H1 (cell line): Measurements from ENCODE around the gene AGO3. TPM values are rescaled to one million over a fixed set of nuclear protein-coding genes. Genes with fewer than 3 reads are reported as not detected.

ENCODE experiments used
- CTCF ChIA-PET: fragments of 300-600 bp; sonication (Branson Sonifier 250); formaldehyde crosslinking; loops from one replicate; lab custom pipeline; 2021; ENCODE audit not compliant: partially characterized antibody; lab: Charles Lee
- POLR2A ChIA-PET: fragments of 300-600 bp; sonication (Branson Sonifier 250); formaldehyde crosslinking; loops from one replicate; lab custom pipeline; 2021; ENCODE audit warnings: inconsistent platforms; ENCODE audit not compliant: partially characterized antibody; lab: Charles Lee
- DNase-seq, 2 experiments: peaks; one replicate each; pipeline versions ENCODE4 v3.0.0 to v3.0.0-alpha.2; 2010 to 2022; ENCODE audit warnings: low spot score in 2 of 2, low read depth in 1 of 2, mixed read lengths in 1 of 2
- FAIRE-seq: peaks from 2 replicates; lab custom pipeline; 2011; peaks lifted over from hg19 to GRCh38; lab: Jason Lieb, UNC
- H2AFZ ChIP-seq: 2 replicates; pipeline ENCODE4 v1.8.1; 2012; ENCODE audit warnings: low read length, inconsistent platforms
- H2AK5ac ChIP-seq: 2 replicates; pipeline ENCODE4 v1.6.1; 2013; ENCODE audit warnings: low read depth, low read length
- H2BK120ac ChIP-seq: replicated peaks from 2 replicates; pipeline ENCODE3; 2013; ENCODE audit warnings: low read depth, low read length, inconsistent platforms
- H2BK12ac ChIP-seq: 2 replicates; pipeline ENCODE4 v1.6.1; 2013; ENCODE audit warnings: low read depth, low read length
- H2BK15ac ChIP-seq: 2 replicates; pipeline ENCODE4 v1.6.1; 2013; ENCODE audit warnings: low read length
- H2BK20ac ChIP-seq: 2 replicates; pipeline ENCODE4 v1.6.1; 2013; ENCODE audit warnings: low read length
- H2BK5ac ChIP-seq: 2 replicates; pipeline ENCODE4 v1.6.1; 2013; ENCODE audit warnings: low read depth, low read length
- H3K14ac ChIP-seq: 2 replicates; pipeline ENCODE4 v1.6.1; 2013; ENCODE audit warnings: inconsistent platforms; ENCODE audit not compliant: insufficient read length
- H3K18ac ChIP-seq: 2 replicates; pipeline ENCODE4 v1.6.1; 2013; ENCODE audit warnings: low read length; ENCODE audit errors: extremely low read depth
- H3K23ac ChIP-seq: 2 replicates; pipeline ENCODE4 v1.6.1; 2013; ENCODE audit warnings: inconsistent platforms; ENCODE audit not compliant: insufficient read length
- H3K23me2 ChIP-seq: 2 replicates; pipeline ENCODE4 v1.6.1; 2013; ENCODE audit warnings: low read depth, low read length
- H3K27ac ChIP-seq: 2 replicates; pipeline ENCODE4 v1.6.1; 2011; ENCODE audit warnings: low read depth, low read length, inconsistent platforms
- H3K27me3 ChIP-seq, 4 experiments: replicated peaks in 1 of 4; 1 replicate in 1 of 4; 2 replicates in 3 of 4; pipeline versions ENCODE4 v1.6.1 to v1.8.1; 2011 to 2013; ENCODE audit warnings: low read length in 3 of 4, mild to moderate bottlenecking in 3 of 4, inconsistent platforms in 2 of 4, mixed read lengths in 2 of 4, moderate library complexity in 1 of 4; ENCODE audit not compliant: control insufficient read depth in 3 of 4, insufficient read depth in 3 of 4; ENCODE audit errors: extremely low read depth in 1 of 4
- H3K36me3 ChIP-seq, 4 experiments: 2 replicates each; pipeline versions ENCODE4 v1.6.1 to v1.8.1; 2011 to 2013; ENCODE audit warnings: mild to moderate bottlenecking in 4 of 4, low read length in 3 of 4, moderate library complexity in 2 of 4, control low read depth in 1 of 4, inconsistent platforms in 1 of 4; ENCODE audit not compliant: insufficient read depth in 4 of 4, control insufficient read depth in 2 of 4
- H3K4ac ChIP-seq: replicated peaks from 2 replicates; pipeline ENCODE3; 2013; ENCODE audit warnings: low read length, low read depth, mixed read lengths, inconsistent platforms; ENCODE audit not compliant: insufficient read length
- H3K4me1 ChIP-seq, 4 experiments: replicated peaks in 1 of 4; 1 replicate in 1 of 4; 2 replicates in 3 of 4; pipeline versions ENCODE4 v1.6.1 to v1.8.1; 2011 to 2013; ENCODE audit warnings: low read length in 3 of 4, inconsistent platforms in 2 of 4, mixed read lengths in 1 of 4; ENCODE audit not compliant: insufficient read depth in 4 of 4, control insufficient read depth in 3 of 4
- H3K4me2 ChIP-seq, 2 experiments: 2 replicates each; pipeline versions ENCODE4 v1.6.1 to v1.8.1; 2011 to 2013; ENCODE audit warnings: low read depth in 2 of 2, low read length in 2 of 2, control low read depth in 1 of 2, inconsistent platforms in 1 of 2, mild to moderate bottlenecking in 1 of 2; ENCODE audit not compliant: insufficient read depth in 1 of 2
- H3K4me3 ChIP-seq, 4 experiments: fragments of 200-600, 300-600 bp in 1 of 4; sonication (generic), shearing (Covaris generic), sonication (Bioruptor Twin) in 1 of 4; 2 replicates each; pipeline versions ENCODE4 v1.5.1 to v1.8.1; 2011 to 2016; ENCODE audit warnings: low read length in 4 of 4, low read depth in 3 of 4, control low read depth in 2 of 4, inconsistent platforms in 2 of 4, mild to moderate bottlenecking in 2 of 4, mixed read lengths in 1 of 4, moderate library complexity in 1 of 4; ENCODE audit not compliant: insufficient read depth in 2 of 4; ENCODE audit errors: extremely low read depth in 1 of 4
- H3K56ac ChIP-seq: replicated peaks from 2 replicates; pipeline ENCODE3; 2013; ENCODE audit warnings: low read depth, mild to moderate bottlenecking, mixed read lengths, low read length, inconsistent platforms; ENCODE audit not compliant: insufficient read length
- H3K79me1 ChIP-seq: 2 replicates; pipeline ENCODE4 v1.6.1; 2013; ENCODE audit warnings: low read depth, low read length, control low read depth
- H3K79me2 ChIP-seq, 2 experiments: 2 replicates each; pipeline versions ENCODE4 v1.6.1 to v1.8.1; 2012 to 2013; ENCODE audit warnings: low read length in 2 of 2, mild to moderate bottlenecking in 2 of 2, inconsistent platforms in 1 of 2; ENCODE audit not compliant: insufficient read depth in 2 of 2, control insufficient read depth in 1 of 2
- H3K9ac ChIP-seq, 4 experiments: replicated peaks in 1 of 4; 1 replicate in 1 of 4; 2 replicates in 3 of 4; pipeline versions ENCODE4 v1.6.1 to v1.8.1; 2011 to 2013; ENCODE audit warnings: low read depth in 3 of 4, low read length in 3 of 4, control low read depth in 2 of 4, mild to moderate bottlenecking in 2 of 4, moderate library complexity in 2 of 4, inconsistent platforms in 1 of 4; ENCODE audit errors: extremely low read depth in 1 of 4
- H3K9me3 ChIP-seq, 2 experiments: 2 replicates each; pipeline versions ENCODE4 v1.6.1 to v1.8.1; 2012 to 2013; ENCODE audit warnings: mild to moderate bottlenecking in 2 of 2, moderate library complexity in 2 of 2, control low read depth in 1 of 2, inconsistent platforms in 1 of 2, low read depth in 1 of 2, low read length in 1 of 2, mixed read lengths in 1 of 2; ENCODE audit not compliant: insufficient read depth in 2 of 2
- H4K20me1 ChIP-seq, 2 experiments: replicated peaks in 1 of 2; 2 replicates each; pipeline versions ENCODE3 to v1.8.1; 2011 to 2013; ENCODE audit warnings: inconsistent platforms in 2 of 2, low read length in 2 of 2, mild to moderate bottlenecking in 1 of 2; ENCODE audit not compliant: insufficient read depth in 2 of 2, control insufficient read depth in 1 of 2
- H4K5ac ChIP-seq: 2 replicates; pipeline ENCODE4 v1.6.1; 2013; ENCODE audit warnings: low read length, low read depth, mixed read lengths, inconsistent platforms; ENCODE audit not compliant: insufficient read length
- H4K8ac ChIP-seq: 2 replicates; pipeline ENCODE4 v1.8.0; 2013; ENCODE audit warnings: mild to moderate bottlenecking, moderate library complexity, low read length, inconsistent platforms; ENCODE audit not compliant: insufficient read depth; ENCODE audit errors: extremely low read depth
- H4K91ac ChIP-seq: replicated peaks from 2 replicates; pipeline ENCODE3; 2013; ENCODE audit warnings: low read length, mixed read lengths, inconsistent platforms; ENCODE audit not compliant: insufficient read length
- CBX5 ChIP-seq: fragments of 300-800, 300-1000 bp; sonication (generic); IDR thresholded peaks from 2 replicates; pipeline ENCODE4 v1.7.1; 2016; ENCODE audit warnings: antibody characterized with exemption, low read length, low read depth
- CBX8 ChIP-seq: fragments of 300-800, 300-1000 bp; sonication (generic); IDR thresholded peaks from 2 replicates; pipeline ENCODE4 v1.7.1; 2016; ENCODE audit warnings: low read depth, low read length, borderline replicate concordance
- CHD2 ChIP-seq: IDR thresholded peaks from 2 replicates; pipeline ENCODE4 v1.6.1; 2012; ENCODE audit warnings: low read length, improper control_type of control experiment
- CTBP2 ChIP-seq: IDR thresholded peaks from 2 replicates; pipeline ENCODE4 v1.7.0; 2011; ENCODE audit warnings: borderline replicate concordance, mild to moderate bottlenecking, moderate library complexity, mixed read lengths, low read length; ENCODE audit not compliant: insufficient read depth, insufficient read length
- EZH2 ChIP-seq: fragments of 200-600 bp; sonication (generic); IDR thresholded peaks from 2 replicates; pipeline ENCODE4 v1.7.1; 2012; ENCODE audit warnings: low read depth, mild to moderate bottlenecking, moderate library complexity, low read length, inconsistent platforms; ENCODE audit not compliant: severe bottlenecking
- JUND ChIP-seq: IDR thresholded peaks from 2 replicates; pipeline ENCODE4 v1.6.1; 2011; ENCODE audit warnings: mild to moderate bottlenecking, improper control_type of control experiment, low read length
- POLR2A ChIP-seq, 2 experiments: IDR thresholded peaks; 1 replicate in 1 of 2; 2 replicates in 1 of 2; pipeline ENCODE4 v1.6.1; 2011; ENCODE audit warnings: low read depth in 2 of 2, low read length in 2 of 2, mild to moderate bottlenecking in 2 of 2; ENCODE audit errors: control extremely low read depth in 1 of 2
- POLR2AphosphoS5 ChIP-seq: IDR thresholded peaks from 2 replicates; pipeline ENCODE4 v1.6.1; 2011; ENCODE audit warnings: low read depth, low read length
- POU5F1 ChIP-seq: IDR thresholded peaks from 2 replicates; pipeline ENCODE4 v1.6.1; 2011; ENCODE audit warnings: low read depth, mild to moderate bottlenecking, low read length, moderate library complexity
- SIRT6 ChIP-seq: IDR thresholded peaks from one replicate; pipeline ENCODE4 v1.7.1; 2012; ENCODE audit warnings: low read length, inconsistent platforms
- TAF1 ChIP-seq: IDR thresholded peaks from 2 replicates; pipeline ENCODE4 v1.6.1; 2011; ENCODE audit warnings: mild to moderate bottlenecking, low read depth, low read length
- USF2 ChIP-seq: IDR thresholded peaks from 2 replicates; pipeline ENCODE4 v1.6.1; 2011; ENCODE audit warnings: low read length, improper control_type of control experiment
- WGBS, 2 experiments: shearing (Covaris generic) in 1 of 2; methylation state at CpG; one replicate each; pipeline versions ENCODE4 v1.1.6 to v1.1.7; 2013 to 2015; ENCODE audit warnings: low lambda C conversion rate in 2 of 2, mixed read lengths in 2 of 2, inconsistent platforms in 1 of 2, low coverage in 1 of 2, missing lambda C conversion rate in 1 of 2; ENCODE audit not compliant: insufficient replicate concordance in 2 of 2, insufficient coverage in 1 of 2, insufficient read length in 1 of 2; ENCODE audit errors: extremely low coverage in 1 of 2, missing lambda C conversion rate in 1 of 2; 5-methylcytosine and 5-hydroxymethylcytosine counted together
- polyA plus RNA-seq, 7 experiments: library from polyadenylated mRNA; depleted of rRNA in 3 of 7; stranded (reverse) in 5 of 7; unstranded in 2 of 7; fragments of >200 nt in 5 of 7; fragments of 200-250 nt in 2 of 7; gene quantifications; 1 replicate in 5 of 7; 2 replicates in 1 of 7; 4 replicates in 1 of 7; pipeline versions ENCODE4 v1.2.1 to v1.2.3, GENCODE V29; 2011 to 2013; ENCODE audit warnings: missing spikeins in 2 of 7, mixed read lengths in 2 of 7
- total RNA-seq: library from RNA; stranded (reverse); fragmentation: NEBNext Ultra II Directional; extraction: Animal tissue kit (Norgen Biotek cat#: 25700); gene quantifications from 2 replicates; pipeline ENCODE4 v1.2.1, GENCODE V29; 2021
- TF ChIP-seq, protein P1 (sequence below): IDR thresholded peaks from 2 replicates; pipeline ENCODE4 v1.6.1; 2011; ENCODE audit warnings: low read depth, mild to moderate bottlenecking, low read length; ENCODE audit not compliant: insufficient read depth

The AGO3 gene
- total and polyA plus RNA-seq, 2 of the 8 experiments (the other 6 are each of a cell fraction or from before 2014, with no cell fraction given), result 10.7 to 26.4 TPM

- no peak overlapping the region for H4K91ac ChIP-seq
- no peaks in the 10 kb centered on the region; a peak in 1 of 7 replicates for H3K4me1 ChIP-seq
- no peak overlapping the region for H3K23ac ChIP-seq
- no peak overlapping the region for H3K14ac ChIP-seq
- CTCF ChIA-PET, result interaction anchor here (1.4 to 1.5 kb wide), 4 partner anchors 10 to 72 kb away, joined by 3 to 7 read pairs (median 3); no protein-coding TSS in a partner anchor
- POLR2A ChIA-PET, result interaction anchor here (0.9 to 2.6 kb wide), 2 partner anchors 11 to 14 kb away, joined by 4 to 12 read pairs; no protein-coding TSS in a partner anchor
- H2AK5ac ChIP-seq, result no peak overlapping the region
- H4K8ac ChIP-seq, result no peak overlapping the region
- H3K4me2 ChIP-seq, result no peak overlapping the region
- no peak overlapping the region for H3K18ac ChIP-seq
- no peaks in the 10 kb centered on the region for H3K27me3 ChIP-seq
- 88% methylated on average over 3 of the region's 3 CpGs; no CpG with 5 or more reads in 1 of the 2 experiments for WGBS, 2 experiments
- no peak overlapping the region for H3K4me3 ChIP-seq
- no peak overlapping the region for H3K4ac ChIP-seq
- H4K20me1 ChIP-seq, result no peaks in the 10 kb centered on the region
- no peak for DNase-seq
- H3K79me1 ChIP-seq, result no peaks in the 10 kb centered on the region
- no peak overlapping the region for H4K5ac ChIP-seq
- H2AFZ ChIP-seq, result no peak overlapping the region
- FAIRE-seq, result no peak
- no peak overlapping the region for H2BK120ac ChIP-seq
- H3K9me3 ChIP-seq, result no peaks in the 10 kb centered on the region
- no peak overlapping the region for H2BK12ac ChIP-seq
- peaks cover 0 to 10% of the 10 kb centered on the region in 2 experiments; a peak in 3 of 4 replicates for H3K79me2 ChIP-seq
- no peak overlapping the region for H2BK20ac ChIP-seq
- no peak overlapping the region for H2BK5ac ChIP-seq
- no peak overlapping the region for H2BK15ac ChIP-seq
- H3K36me3 ChIP-seq, result peaks cover 0 to 8% (median 0%) of the 10 kb centered on the region in 4 experiments; a peak in 2 of 8 replicates
- 0 out of 2 replicates have a peak, but pooled peaks cover 6% of the 10 kb centered on the region for H3K23me2 ChIP-seq
- H3K9ac ChIP-seq, result no peak overlapping the region
- no peak overlapping the region for H3K27ac ChIP-seq
- no peak overlapping the region for H3K56ac ChIP-seq
- TF ChIP-seq USF2 (no peak), CBX5 (no peak), CBX8 (no peak), POLR2AphosphoS5 (no peak), POU5F1 (no peak), POLR2A (IDR thresholded peaks at IDR 0.05; ENCODE audit: control extremely low read depth in 1 of 2, low read depth in 2 of 2, low read length in 2 of 2) (no peak), CTBP2 (no peak), JUND (no peak), SIRT6 (no peak), CHD2 (no peak), EZH2 (no peak), TAF1 (no peak)
- TF ChIP-seq, protein P1, sequence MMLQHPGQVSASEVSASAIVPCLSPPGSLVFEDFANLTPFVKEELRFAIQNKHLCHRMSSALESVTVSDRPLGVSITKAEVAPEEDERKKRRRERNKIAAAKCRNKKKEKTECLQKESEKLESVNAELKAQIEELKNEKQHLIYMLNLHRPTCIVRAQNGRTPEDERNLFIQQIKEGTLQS, result no peak
Observed at GRCh38 chr1:35927472-35927871, 3.4 kb upstream of the AGO3 start.
